Activated CD8-positive, alpha-beta memory T cell treated with anti-CD3 and anti-CD28 coated beads for 36 hours (primary cell): ENCODE results near the gene PCNX1. TPM values are rescaled to one million over a fixed set of nuclear protein-coding genes. Genes with fewer than 3 reads are reported as not detected.
"Not testable (repeated sequence)": the region's sequence is repeated elsewhere in the genome, so short reads cannot be mapped to it uniquely, and the experiment has no call there.

Source experiments
- CTCF ChIA-PET: fragments of 350-600 bp; sonication (Branson Sonifier 250); formaldehyde crosslinking; loops from one replicate; lab custom pipeline; 2021; ENCODE audit warnings: antibody characterized with exemption; lab: Charles Lee
- POLR2A ChIA-PET: fragments of 350-600 bp; sonication (Branson Sonifier 250); formaldehyde crosslinking; loops from one replicate; lab custom pipeline; 2021; ENCODE audit warnings: antibody characterized with exemption; lab: Charles Lee
- total RNA-seq, 2 experiments: library from RNA; stranded (reverse); gene quantifications; one replicate each; pipeline ENCODE4 v1.2.3, GENCODE V29; 2021

The PCNX1 gene
- total RNA-seq, 2 experiments from 2014 or later, result 40.7 to 41.5 TPM

DNA sequence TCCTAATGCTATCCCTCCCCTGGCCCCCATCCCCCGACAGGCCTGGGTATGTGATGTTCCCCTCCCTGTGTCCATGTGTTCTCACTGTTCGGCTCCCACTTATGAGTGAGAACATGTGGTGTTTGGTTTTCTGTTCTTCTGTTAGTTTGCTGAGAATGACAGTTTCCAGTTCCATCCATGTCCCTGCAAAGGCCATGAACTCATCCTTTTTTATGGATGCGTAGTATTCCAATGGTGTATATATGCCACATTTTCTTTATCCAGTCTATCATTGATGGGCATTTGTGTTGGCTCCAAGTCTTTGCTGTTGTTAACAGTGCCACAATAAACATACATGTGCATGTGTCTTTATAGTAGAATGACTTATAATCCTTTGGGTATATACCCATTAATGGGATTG lies 157.5 kb downstream of the PCNX1 start:
- POLR2A ChIA-PET, CTCF ChIA-PET: not testable (repeated sequence)

GRCh38 chr14:71070169-71070568 lies 162.9 kb downstream of the PCNX1 start:
- CTCF ChIA-PET, result no interaction called here
- POLR2A ChIA-PET, result no interaction called here

- ChIA-PET CTCF (no interaction called here), POLR2A (no interaction called here)
These were observed 163.8 kb downstream of the PCNX1 start for GRCh38 chr14:71071042-71071441.

GRCh38 chr14:71076462-71077092 lies 169.3 kb downstream of the PCNX1 start:
- CTCF ChIA-PET, result no interaction called here

GRCh38 chr14:71078500-71078899 lies 171.2 kb downstream of the PCNX1 start:
- ChIA-PET POLR2A (no interaction called here), CTCF (no interaction called here)

More at GRCh38 chr14:71076462-71077092, 169.3 kb downstream of the PCNX1 start:
- POLR2A ChIA-PET, result no interaction called here

DNA sequence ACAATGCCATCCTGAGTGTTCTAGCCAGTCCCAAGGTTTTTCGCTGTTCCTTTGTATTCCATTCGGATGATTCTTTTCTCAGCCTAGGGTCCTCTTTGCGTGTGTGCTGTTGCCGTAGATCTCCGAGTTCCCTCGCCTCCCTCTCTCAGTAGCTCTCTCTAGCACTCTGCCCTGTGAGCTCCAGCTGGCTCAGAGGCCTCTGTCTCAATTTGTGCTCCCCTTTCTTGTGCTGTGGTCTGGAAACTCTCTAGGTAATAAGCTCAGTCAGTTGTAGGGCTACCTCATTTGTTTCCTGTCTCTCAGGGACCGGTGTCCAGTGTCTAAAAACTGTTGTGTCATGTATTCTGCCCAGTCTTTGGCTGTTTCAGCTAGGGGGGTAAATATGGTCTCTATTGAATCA lies 179.3 kb downstream of the PCNX1 start:
- ChIA-PET POLR2A (no interaction called here), CTCF (interaction anchor here (2.2 kb wide), 1 partner anchor 18 kb away, joined by 7 read pairs; no protein-coding TSS in a partner anchor)

DNA sequence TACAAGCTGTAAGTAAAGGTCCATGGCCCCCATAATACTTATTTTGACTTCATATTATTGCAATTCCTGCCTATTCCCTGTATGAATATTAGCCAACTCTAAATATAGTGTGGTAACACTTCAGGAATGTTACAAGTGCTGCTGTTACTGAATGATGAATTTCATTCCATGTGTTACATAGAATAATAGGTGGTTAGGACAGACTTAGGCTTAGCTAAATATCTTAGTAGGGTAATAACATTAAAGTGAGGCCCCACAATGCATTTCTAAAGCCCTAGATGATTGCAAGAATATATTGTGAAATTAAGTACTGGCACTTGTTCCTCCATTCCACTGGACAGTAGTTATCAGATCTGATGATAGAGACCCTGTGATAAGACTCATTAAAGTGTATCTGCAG lies 182.7 kb downstream of the PCNX1 start:
- POLR2A ChIA-PET, result no interaction called here
- CTCF ChIA-PET, result no interaction called here

DNA sequence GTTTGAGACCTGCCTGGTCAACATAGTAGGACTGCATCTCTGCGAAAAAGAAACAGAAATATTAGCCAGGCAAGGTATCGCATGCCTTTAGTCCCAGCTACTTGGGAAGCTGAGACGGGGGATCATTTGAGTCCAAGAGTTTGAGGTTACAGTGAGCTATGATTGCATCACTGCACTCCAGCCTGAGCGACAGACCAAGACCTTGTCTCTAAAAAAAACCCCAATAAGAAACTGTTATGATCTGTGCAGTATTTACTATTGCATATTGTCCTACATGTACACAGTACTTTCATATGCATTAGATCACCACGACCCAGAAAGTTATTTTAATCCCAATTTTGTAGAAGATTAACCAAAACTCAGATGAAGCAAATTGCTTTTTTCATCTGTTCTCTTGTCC lies 187.5 kb downstream of the PCNX1 start:
- POLR2A ChIA-PET, result no interaction called here
- CTCF ChIA-PET, result no interaction called here

GRCh38 chr14:71096947-71097346 lies 189.7 kb downstream of the PCNX1 start:
- CTCF ChIA-PET, result no interaction called here
- POLR2A ChIA-PET, result no interaction called here

- CTCF ChIA-PET, result interaction anchor here (0.8 to 2.6 kb wide), 8 partner anchors 10 to 752 kb away, joined by 3 to 9 read pairs (median 4); no protein-coding TSS in a partner anchor
- POLR2A ChIA-PET, result no interaction called here
These were observed 196.6 kb downstream of the PCNX1 start for GRCh38 chr14:71103662-71104484.

DNA sequence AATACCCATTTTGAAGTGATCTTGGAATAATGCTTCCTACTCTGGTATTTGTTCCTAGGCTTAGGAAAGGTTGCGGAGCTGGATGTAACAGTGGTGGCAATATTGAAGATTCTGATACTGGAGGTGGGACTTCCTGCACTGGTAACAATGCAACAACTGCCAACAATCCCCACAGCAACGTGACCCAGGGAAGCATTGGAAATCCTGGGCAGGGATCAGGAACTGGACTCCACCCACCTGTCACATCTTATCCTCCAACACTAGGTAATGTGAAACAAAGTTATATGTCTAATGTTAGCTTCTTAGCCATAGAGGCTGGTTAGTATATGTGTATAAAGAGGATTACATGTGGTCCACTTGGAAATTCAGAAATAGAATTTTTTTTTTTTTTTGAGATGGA lies 197.9 kb downstream of the PCNX1 start:
- CTCF ChIA-PET, result interaction anchor here (0.5 to 2.6 kb wide), 5 partner anchors 14 to 648 kb away, joined by 3 to 10 read pairs (median 4); no protein-coding TSS in a partner anchor
- POLR2A ChIA-PET, result no interaction called here

- POLR2A ChIA-PET, result no interaction called here
- CTCF ChIA-PET, result no interaction called here
These were observed 200.7 kb downstream of the PCNX1 start for GRCh38 chr14:71107921-71108320.

DNA sequence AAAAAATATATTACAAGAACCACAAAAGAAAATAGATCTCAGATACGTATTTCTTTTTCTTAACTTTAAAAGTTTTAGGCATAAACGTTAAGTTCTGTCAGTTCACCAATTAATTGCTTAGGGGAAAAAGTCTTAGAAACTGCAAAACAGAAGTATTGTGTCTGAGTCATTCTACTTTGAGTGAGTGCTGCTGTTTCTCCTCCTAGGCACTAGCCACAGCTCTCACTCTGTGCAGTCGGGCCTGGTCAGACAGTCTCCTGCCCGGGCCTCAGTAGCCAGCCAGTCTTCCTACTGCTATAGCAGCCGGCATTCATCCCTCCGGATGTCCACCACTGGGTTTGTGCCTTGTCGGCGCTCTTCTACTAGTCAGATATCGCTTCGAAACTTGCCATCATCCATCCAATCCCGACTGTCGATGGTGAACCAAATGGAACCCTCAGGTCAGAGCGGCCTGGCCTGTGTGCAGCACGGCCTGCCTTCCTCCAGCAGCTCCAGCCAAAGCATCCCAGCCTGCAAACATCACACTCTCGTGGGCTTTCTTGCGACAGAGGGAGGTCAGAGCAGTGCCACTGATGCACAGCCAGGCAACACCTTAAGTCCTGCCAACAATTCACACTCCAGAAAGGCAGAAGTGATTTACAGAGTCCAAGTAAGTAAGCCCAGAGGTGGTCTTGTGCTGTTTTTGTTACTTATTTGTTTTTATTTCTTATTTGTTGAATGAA lies 201.3 kb downstream of the PCNX1 start:
- CTCF ChIA-PET, result no interaction called here
- POLR2A ChIA-PET, result no interaction called here

DNA sequence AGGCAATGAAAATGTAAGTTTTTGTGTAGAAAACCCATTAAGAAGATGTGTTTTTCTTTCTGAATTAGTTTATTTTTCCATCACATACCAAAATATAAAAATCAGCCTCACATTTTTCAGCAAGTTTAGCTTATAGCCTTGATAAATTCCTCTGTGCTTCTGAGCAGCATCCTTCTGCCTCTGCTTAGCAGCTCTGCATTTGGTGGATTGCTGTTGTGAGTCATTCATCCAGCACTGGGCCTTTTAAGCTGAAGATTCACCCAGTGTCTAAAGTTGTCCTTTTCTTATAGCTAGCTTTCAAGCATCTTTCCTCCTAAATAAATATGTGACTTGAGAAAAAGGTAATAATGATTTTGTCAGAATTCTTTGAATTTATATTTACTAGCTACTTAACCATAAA lies 206.1 kb downstream of the PCNX1 start:
- CTCF ChIA-PET, result interaction anchor here (1.8 kb wide), 1 partner anchor 10 kb away, joined by 4 read pairs; no protein-coding TSS in a partner anchor
- POLR2A ChIA-PET, result no interaction called here

DNA sequence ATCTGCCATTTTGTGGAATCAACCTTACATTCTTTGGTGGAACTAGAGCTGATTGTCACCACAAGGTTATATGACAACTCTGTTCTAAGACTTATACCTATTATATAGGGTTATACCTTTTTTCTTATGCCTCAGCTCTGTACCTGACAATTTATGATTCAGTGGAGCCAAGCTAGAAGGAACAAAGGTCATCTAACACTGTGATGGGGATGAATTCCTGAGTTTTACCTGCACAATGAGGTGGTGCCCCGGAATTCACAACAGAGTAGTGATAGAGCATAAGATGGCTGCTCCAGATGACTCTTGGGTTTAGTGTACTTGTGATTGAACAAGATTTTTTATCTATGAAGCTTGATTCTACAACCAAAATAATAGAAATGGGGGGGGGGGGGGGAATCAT lies 207.3 kb downstream of the PCNX1 start:
- CTCF ChIA-PET, result interaction anchor here (1.8 kb wide), 1 partner anchor 11 kb away, joined by 4 read pairs; no protein-coding TSS in a partner anchor
- POLR2A ChIA-PET, result no interaction called here

GRCh38 chr14:71115306-71115705 lies 208.0 kb downstream of the PCNX1 start:
- ChIA-PET CTCF (interaction anchor here (1.8 kb wide), 1 partner anchor 12 kb away, joined by 4 read pairs; no protein-coding TSS in a partner anchor), POLR2A (no interaction called here)

- POLR2A ChIA-PET, result no interaction called here
- CTCF ChIA-PET, result no interaction called here
These were observed 208.7 kb downstream of the PCNX1 start for GRCh38 chr14:71115821-71116567.

DNA sequence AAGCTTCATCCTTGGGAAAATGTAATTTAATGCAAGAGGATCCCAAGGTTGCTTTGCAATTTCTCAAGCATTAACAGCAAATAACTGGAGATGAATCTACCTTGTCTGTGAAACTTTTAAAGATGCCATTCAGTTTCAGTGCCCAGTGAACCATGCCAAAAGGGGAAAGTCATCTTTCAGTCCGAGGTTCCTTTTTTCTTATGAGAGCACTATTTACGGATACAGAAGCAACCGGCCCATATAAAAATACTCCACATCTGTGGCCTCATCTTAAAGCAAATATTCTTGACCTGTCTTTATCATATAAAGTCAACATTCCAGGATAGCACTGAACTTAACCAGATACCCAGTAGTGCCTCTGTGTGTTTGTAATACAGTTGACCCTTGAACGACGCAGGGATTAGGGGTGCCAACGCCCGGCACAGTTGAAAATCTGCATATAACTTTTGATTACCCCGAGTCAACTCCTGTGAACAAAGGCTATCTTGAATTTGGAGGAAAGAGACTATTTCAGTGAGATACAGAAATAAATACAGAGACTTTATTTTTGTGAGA lies 209.4 kb downstream of the PCNX1 start:
- CTCF ChIA-PET, result no interaction called here
- POLR2A ChIA-PET, result no interaction called here
